ENCODE results near the gene NPEPL1.
"Not testable (repeated sequence)": the region's sequence is repeated elsewhere in the genome, so short reads cannot be mapped to it uniquely, and the experiment has no call there.

NPEPL1 gene

GRCh38 chr20:58745391-58745790 is 52.8 kb downstream of the NPEPL1 start:
- no peaks in the 10 kb centered on the region for H3K9me3 ChIP-seq (ENCODE audit: low read length)
- H2AFZ ChIP-seq (ENCODE audit: low read depth, low read length): no peak overlapping the region
- H3K4me1 ChIP-seq (ENCODE audit: insufficient read depth, low read length): no peaks in the 10 kb centered on the region
- H3K4me3 ChIP-seq (ENCODE audit: low read length): no peak overlapping the region
- H3K36me3 ChIP-seq (ENCODE audit: insufficient read depth, low read length): no peaks in the 10 kb centered on the region
- H3K27me3 ChIP-seq (ENCODE audit: insufficient read depth, low read length): peaks cover 10% of the 10 kb centered on the region

GRCh38 chr20:58746620-58747019 is 54.0 kb downstream of the NPEPL1 start:
- H3K27me3 ChIP-seq (ENCODE audit: insufficient read depth, low read length): peaks cover 13% of the 10 kb centered on the region
- H3K4me1 ChIP-seq (ENCODE audit: insufficient read depth, low read length): no peaks in the 10 kb centered on the region
- H3K4me3 ChIP-seq (ENCODE audit: low read length): no peak overlapping the region
- no peaks in the 10 kb centered on the region for H3K36me3 ChIP-seq (ENCODE audit: insufficient read depth, low read length)
- H3K9me3 ChIP-seq (ENCODE audit: low read length): no peaks in the 10 kb centered on the region
- H2AFZ ChIP-seq (ENCODE audit: low read depth, low read length): no peak overlapping the region

GRCh38 chr20:58747211-58747610 is 54.6 kb downstream of the NPEPL1 start:
- Histone ChIP-seq H2AFZ (ENCODE audit: low read depth, low read length) (no peak overlapping the region), H3K9me3 (ENCODE audit: low read length) (no peaks in the 10 kb centered on the region), H3K4me3 (ENCODE audit: low read length) (no peak overlapping the region), H3K27me3 (ENCODE audit: insufficient read depth, low read length) (peaks cover 13% of the 10 kb centered on the region), H3K36me3 (ENCODE audit: insufficient read depth, low read length) (no peaks in the 10 kb centered on the region), H3K4me1 (ENCODE audit: insufficient read depth, low read length) (no peaks in the 10 kb centered on the region)

DNA sequence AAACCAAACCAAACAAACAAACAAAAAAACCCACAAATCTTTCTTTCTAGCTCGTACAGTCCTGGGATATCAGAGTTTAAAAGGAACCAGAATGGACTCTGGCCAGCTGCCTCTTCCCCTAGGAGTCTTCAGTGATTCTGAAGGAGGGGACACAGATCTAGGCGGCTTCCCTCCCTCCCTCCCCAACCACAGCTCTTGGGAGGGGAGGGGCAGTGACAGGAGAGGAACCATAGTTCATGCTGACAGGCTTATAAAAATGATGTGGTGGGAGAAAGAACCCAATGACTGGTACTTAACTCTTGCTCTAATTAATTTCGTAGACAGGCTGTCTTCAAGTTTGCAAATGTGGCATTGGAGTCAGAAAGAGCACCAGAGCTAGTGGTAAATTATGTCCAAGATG is 56.0 kb downstream of the NPEPL1 start:
- Histone ChIP-seq H3K27me3 (ENCODE audit: insufficient read depth, low read length) (peaks cover 25% of the 10 kb centered on the region), H3K4me1 (ENCODE audit: insufficient read depth, low read length) (no peaks in the 10 kb centered on the region), H3K9me3 (ENCODE audit: low read length) (no peaks in the 10 kb centered on the region), H3K36me3 (ENCODE audit: insufficient read depth, low read length) (no peaks in the 10 kb centered on the region), H3K4me3 (ENCODE audit: low read length) (no peak overlapping the region), H2AFZ (ENCODE audit: low read depth, low read length) (no peak overlapping the region)

DNA sequence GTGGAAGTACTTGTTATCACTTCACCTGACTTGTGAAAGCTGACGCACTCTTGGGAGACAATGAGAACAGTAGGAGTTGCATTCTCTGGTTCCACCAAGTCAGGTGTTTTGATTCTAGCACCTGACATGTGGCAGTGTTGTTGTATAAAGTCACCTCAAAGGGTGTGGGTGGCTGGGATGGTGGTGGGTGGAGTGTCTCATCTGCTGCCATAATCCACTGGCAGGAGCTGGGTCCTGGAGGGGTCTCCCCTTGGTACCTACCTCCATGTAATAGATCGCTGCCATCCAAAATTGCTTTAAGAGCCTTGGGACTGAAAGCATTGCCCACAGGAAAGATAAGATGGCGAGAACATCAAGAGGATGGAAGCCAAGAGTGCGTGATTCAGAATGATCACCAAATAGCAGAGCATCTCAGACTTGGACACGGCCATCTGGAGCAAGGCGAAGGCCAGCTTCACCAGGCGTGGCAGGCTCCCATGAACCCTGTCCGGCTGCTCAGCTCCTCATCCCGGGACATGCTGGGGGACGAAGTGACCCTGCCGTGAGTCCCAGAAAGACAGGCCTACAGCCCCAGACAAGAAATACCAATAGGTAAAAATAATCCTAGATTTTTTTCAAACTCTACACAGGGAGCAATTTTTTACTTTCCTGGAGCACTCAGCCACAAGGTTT is 56.6 kb downstream of the NPEPL1 start:
- Histone ChIP-seq H3K9me3 (ENCODE audit: low read length) (no peaks in the 10 kb centered on the region), H3K36me3 (ENCODE audit: insufficient read depth, low read length) (no peaks in the 10 kb centered on the region), H3K4me3 (ENCODE audit: low read length) (no peak overlapping the region), H2AFZ (ENCODE audit: low read depth, low read length) (no peak overlapping the region), H3K27me3 (ENCODE audit: insufficient read depth, low read length) (peaks cover 31% of the 10 kb centered on the region), H3K4me1 (ENCODE audit: insufficient read depth, low read length) (no peaks in the 10 kb centered on the region)

DNA sequence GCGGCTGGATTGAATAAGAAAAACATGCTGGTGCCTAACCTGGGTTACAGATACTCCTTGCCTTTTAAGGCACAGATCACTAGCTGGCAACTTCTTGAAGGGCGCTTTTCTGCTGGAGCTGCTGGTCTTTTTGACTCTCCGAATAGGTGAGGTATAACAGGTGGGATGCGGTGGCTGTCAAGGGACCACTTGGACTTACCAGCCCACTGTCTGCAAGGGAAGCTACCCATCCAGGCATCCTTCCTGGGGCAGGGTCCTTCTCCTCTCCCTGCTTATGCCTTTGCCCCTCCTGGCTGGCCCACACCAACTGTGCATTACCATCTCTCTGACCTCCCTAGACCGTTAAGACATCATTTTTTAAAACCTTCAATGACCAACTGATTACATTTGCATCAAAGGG is 57.4 kb downstream of the NPEPL1 start:
- H3K4me1 ChIP-seq (ENCODE audit: insufficient read depth, low read length): no peaks in the 10 kb centered on the region
- peaks cover 33% of the 10 kb centered on the region for H3K27me3 ChIP-seq (ENCODE audit: insufficient read depth, low read length)
- no peaks in the 10 kb centered on the region for H3K36me3 ChIP-seq (ENCODE audit: insufficient read depth, low read length)
- H3K9me3 ChIP-seq (ENCODE audit: low read length): no peaks in the 10 kb centered on the region
- H2AFZ ChIP-seq (ENCODE audit: low read depth, low read length): no peak overlapping the region
- no peak overlapping the region for H3K4me3 ChIP-seq (ENCODE audit: low read length)

DNA sequence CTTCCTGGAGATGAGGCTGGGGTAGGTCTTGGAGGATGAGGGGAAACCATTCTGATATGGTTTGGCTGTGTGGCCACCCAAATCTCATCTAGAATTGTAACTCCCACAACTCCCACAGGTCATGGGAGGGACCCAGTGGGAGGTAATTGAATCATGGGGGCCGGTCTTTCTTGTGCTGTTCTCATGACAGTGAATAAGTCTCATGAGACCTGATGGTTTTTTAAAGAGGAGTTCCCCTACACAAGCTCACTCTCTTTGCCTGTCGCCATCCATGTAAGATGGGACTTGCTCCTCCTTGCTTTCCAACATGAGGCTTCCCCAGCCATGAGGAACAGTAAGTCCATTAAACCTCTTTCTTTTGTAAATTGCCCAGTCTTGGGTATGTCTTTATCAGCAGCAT is 58.1 kb downstream of the NPEPL1 start:
- H3K9me3 ChIP-seq (ENCODE audit: low read length); H3K36me3 ChIP-seq (ENCODE audit: insufficient read depth, low read length); H2AFZ ChIP-seq (ENCODE audit: low read depth, low read length); H3K4me3 ChIP-seq (ENCODE audit: low read length); H3K4me1 ChIP-seq (ENCODE audit: insufficient read depth, low read length): not testable (repeated sequence)
- peaks cover 30% of the 10 kb centered on the region for H3K27me3 ChIP-seq (ENCODE audit: insufficient read depth, low read length)

DNA sequence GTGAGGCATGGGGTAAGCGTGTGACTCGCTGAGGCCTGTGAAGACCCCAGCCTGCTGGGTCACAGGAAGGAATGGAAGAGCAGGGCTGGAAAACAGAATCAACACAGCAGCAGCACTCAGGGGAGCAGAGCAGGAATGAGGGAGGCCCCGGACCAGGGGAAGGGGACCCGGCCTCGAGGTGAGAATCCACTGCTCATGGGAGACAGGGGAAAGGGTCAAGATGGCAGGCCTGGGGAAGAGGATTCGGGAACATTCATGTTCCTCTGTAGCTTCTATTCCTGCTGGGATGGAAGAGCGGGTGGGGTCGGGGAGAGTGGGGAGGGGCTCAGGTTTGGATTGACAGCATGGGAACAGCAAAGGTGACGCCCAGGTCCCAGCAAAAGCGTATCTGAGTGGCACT is 59.4 kb downstream of the NPEPL1 start:
- Histone ChIP-seq H3K4me1 (ENCODE audit: insufficient read depth, low read length) (no peaks in the 10 kb centered on the region), H3K9me3 (ENCODE audit: low read length) (no peaks in the 10 kb centered on the region), H3K36me3 (ENCODE audit: insufficient read depth, low read length) (no peaks in the 10 kb centered on the region), H3K27me3 (ENCODE audit: insufficient read depth, low read length) (peaks cover 32% of the 10 kb centered on the region), H3K4me3 (ENCODE audit: low read length) (no peak overlapping the region), H2AFZ (ENCODE audit: low read depth, low read length) (no peak overlapping the region)

- Histone ChIP-seq H2AFZ (ENCODE audit: low read depth, low read length) (no peak overlapping the region), H3K27me3 (ENCODE audit: insufficient read depth, low read length) (peaks cover 29% of the 10 kb centered on the region), H3K4me1 (ENCODE audit: insufficient read depth, low read length) (no peaks in the 10 kb centered on the region), H3K4me3 (ENCODE audit: low read length) (no peak overlapping the region), H3K36me3 (ENCODE audit: insufficient read depth, low read length) (no peaks in the 10 kb centered on the region), H3K9me3 (ENCODE audit: low read length) (no peaks in the 10 kb centered on the region)
These were observed 60.0 kb downstream of the NPEPL1 start for GRCh38 chr20:58752565-58752964.

- H3K27me3 ChIP-seq (ENCODE audit: insufficient read depth, low read length): peaks cover 29% of the 10 kb centered on the region
- no peak overlapping the region for H3K4me3 ChIP-seq (ENCODE audit: low read length)
- no peak overlapping the region for H2AFZ ChIP-seq (ENCODE audit: low read depth, low read length)
- H3K9me3 ChIP-seq (ENCODE audit: low read length): no peaks in the 10 kb centered on the region
- no peaks in the 10 kb centered on the region for H3K36me3 ChIP-seq (ENCODE audit: insufficient read depth, low read length)
- H3K4me1 ChIP-seq (ENCODE audit: insufficient read depth, low read length): no peaks in the 10 kb centered on the region
These were observed 60.8 kb downstream of the NPEPL1 start for GRCh38 chr20:58753267-58753921.

- Histone ChIP-seq H3K4me3 (ENCODE audit: low read length) (no peak overlapping the region), H3K27me3 (ENCODE audit: insufficient read depth, low read length) (peaks cover 29% of the 10 kb centered on the region), H3K9me3 (ENCODE audit: low read length) (no peaks in the 10 kb centered on the region), H2AFZ (ENCODE audit: low read depth, low read length) (no peak overlapping the region), H3K4me1 (ENCODE audit: insufficient read depth, low read length) (no peaks in the 10 kb centered on the region), H3K36me3 (ENCODE audit: insufficient read depth, low read length) (no peaks in the 10 kb centered on the region)
These were observed 61.4 kb downstream of the NPEPL1 start for GRCh38 chr20:58753922-58754551.

DNA sequence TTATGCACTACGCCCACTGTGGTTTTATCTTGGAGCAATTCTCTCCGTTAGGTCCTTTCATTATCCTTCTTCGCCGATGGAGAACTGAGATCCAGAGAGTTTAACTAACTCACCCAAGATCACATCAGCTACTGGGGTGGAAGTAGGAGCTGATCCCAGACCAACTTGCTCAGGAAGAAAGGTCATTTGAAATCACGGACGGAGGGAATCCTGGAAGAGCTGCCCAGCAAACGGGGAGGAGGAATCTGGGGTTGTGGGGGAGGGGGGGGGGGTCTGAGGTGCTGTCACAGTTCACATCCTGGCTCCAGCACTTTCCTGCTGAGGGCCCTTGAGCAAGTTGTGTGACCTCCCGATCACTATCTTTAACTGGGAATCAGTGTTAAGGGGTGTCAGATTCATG is 62.0 kb downstream of the NPEPL1 start:
- H3K4me3 ChIP-seq (ENCODE audit: low read length): no peak overlapping the region
- H3K27me3 ChIP-seq (ENCODE audit: insufficient read depth, low read length): peaks cover 30% of the 10 kb centered on the region
- no peak overlapping the region for H2AFZ ChIP-seq (ENCODE audit: low read depth, low read length)
- H3K9me3 ChIP-seq (ENCODE audit: low read length): no peaks in the 10 kb centered on the region
- H3K36me3 ChIP-seq (ENCODE audit: insufficient read depth, low read length): no peaks in the 10 kb centered on the region
- no peaks in the 10 kb centered on the region for H3K4me1 ChIP-seq (ENCODE audit: insufficient read depth, low read length)

DNA sequence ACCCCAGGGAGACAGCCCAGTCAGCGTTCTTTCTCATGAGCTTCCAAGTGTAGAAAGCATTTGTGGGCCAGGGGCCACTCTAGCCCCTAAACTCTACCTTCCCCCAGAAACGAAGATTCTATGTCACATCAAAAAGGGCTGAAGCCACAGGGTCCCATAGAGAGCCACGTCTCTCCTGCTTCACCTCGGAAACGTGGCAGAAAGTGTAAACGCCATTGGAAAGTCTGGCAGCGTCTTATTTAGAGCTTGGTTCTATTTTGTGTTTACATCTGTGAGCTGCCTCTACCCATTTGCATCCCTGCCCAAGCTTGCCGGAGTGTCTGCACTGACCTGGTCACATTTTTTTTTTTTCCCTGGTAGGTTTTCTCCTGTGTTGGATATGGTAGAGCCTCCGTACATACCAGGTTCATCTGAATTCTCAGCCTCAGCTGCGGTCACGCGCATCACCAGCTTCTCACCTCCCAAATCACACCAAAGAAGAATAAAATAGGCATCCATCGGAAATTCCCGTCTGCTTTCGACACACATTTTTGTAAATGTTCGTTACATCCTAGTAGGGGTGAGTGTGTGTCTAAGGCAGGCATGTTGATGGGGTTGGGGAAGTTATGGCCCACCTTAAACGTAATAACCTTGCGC is 62.6 kb downstream of the NPEPL1 start:
- Histone ChIP-seq H2AFZ (ENCODE audit: low read depth, low read length) (no peak overlapping the region), H3K27me3 (ENCODE audit: insufficient read depth, low read length) (peaks cover 34% of the 10 kb centered on the region), H3K9me3 (ENCODE audit: low read length) (no peaks in the 10 kb centered on the region), H3K4me3 (ENCODE audit: low read length) (no peak overlapping the region), H3K4me1 (ENCODE audit: insufficient read depth, low read length) (no peaks in the 10 kb centered on the region), H3K36me3 (ENCODE audit: insufficient read depth, low read length) (no peaks in the 10 kb centered on the region)
